HL-60 (cell line): ENCODE results near the gene CCM2.
"Not testable (repeated sequence)": the region's sequence is repeated elsewhere in the genome, so short reads cannot be mapped to it uniquely, and the experiment has no call there.

Experiments used
- DNase-seq, 2 experiments: peaks; one replicate each; pipeline ENCODE4 v3.0.0-alpha.2; 2010 to 2020; ENCODE audit warnings: low read depth in 1 of 2, low spot score in 1 of 2
- H3K27ac ChIP-seq: fragments of 250-450 bp; sonication (Bioruptor Pico); replicated peaks from 2 replicates; pipeline ENCODE4 v1.5.1; 2020; ENCODE audit warnings: mild to moderate bottlenecking, moderate library complexity
- H3K27me3 ChIP-seq: fragments of 250-450 bp; sonication (Bioruptor Pico); 2 replicates; pipeline ENCODE4 v1.5.1; 2021; ENCODE audit warnings: mild to moderate bottlenecking, moderate library complexity; ENCODE audit not compliant: insufficient read depth, poor library complexity, severe bottlenecking
- H3K4me3 ChIP-seq: replicated peaks from 2 replicates; pipeline ENCODE4 v1.5.1; 2011; ENCODE audit warnings: mild to moderate bottlenecking, control low read depth, low read length; ENCODE audit not compliant: insufficient read depth
- GABPA ChIP-seq: IDR thresholded peaks from 2 replicates; pipeline ENCODE4 v1.6.1; 2012; ENCODE audit warnings: low read depth
- POLR2AphosphoS5 ChIP-seq: IDR thresholded peaks from 2 replicates; pipeline ENCODE4 v1.6.1; 2012; ENCODE audit warnings: low read depth
- SPI1 ChIP-seq: IDR thresholded peaks from 2 replicates; pipeline ENCODE4 v1.6.1; 2012; ENCODE audit warnings: low read depth, mild to moderate bottlenecking, borderline replicate concordance
- TF ChIP-seq, protein P1 (sequence below): IDR thresholded peaks from one replicate; pipeline ENCODE4 v1.5.1; 2011; ENCODE audit warnings: low read length, control low read depth, inconsistent platforms; ENCODE audit not compliant: insufficient read depth
- TF ChIP-seq, protein P2 (sequence below): IDR thresholded peaks from 2 replicates; pipeline ENCODE4 v1.6.1; 2012; ENCODE audit warnings: low read depth; ENCODE audit not compliant: insufficient replicate concordance

Gene CCM2

DNA sequence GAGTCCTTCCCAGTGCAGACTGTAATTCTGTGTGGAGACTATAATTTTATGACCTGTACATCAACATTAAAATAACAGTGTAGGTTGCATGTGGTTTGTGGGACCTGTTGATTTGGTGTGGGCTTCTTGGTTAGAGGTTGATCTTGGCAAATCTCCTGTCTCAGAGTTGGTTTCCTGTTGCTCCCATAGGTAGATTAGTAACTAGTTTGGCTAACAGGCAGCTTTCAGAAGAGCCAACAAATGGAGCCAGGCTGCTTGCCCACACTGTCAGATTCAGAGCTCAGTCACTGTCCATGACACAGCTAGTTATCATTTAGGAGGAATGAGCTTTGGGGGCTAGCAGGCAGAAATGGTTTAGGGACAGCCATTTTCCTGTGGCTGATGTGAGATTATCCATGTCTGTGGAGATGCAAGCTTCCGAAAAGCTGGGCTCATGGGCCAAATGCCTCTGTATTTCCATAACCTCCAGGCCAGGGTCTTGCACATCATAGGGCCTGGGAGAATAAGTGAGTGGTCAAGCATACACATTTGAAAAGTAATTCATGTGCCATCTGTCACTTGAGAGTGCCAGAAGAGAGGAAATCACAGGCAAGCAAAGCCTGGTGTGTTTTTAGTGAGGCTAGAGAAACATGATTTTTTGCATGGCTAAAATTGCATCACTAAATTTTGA lies 33.4 kb downstream of the CCM2 start:
- Histone ChIP-seq H3K27me3 (no peaks in the 10 kb centered on the region), H3K27ac (no peak overlapping the region), H3K4me3 (no peak overlapping the region)
- DNase-seq: no peak
- no peak for TF ChIP-seq POLR2AphosphoS5
- TF ChIP-seq GABPA: no peak
- TF ChIP-seq SPI1: no peak
- TF ChIP-seq, protein P1, sequence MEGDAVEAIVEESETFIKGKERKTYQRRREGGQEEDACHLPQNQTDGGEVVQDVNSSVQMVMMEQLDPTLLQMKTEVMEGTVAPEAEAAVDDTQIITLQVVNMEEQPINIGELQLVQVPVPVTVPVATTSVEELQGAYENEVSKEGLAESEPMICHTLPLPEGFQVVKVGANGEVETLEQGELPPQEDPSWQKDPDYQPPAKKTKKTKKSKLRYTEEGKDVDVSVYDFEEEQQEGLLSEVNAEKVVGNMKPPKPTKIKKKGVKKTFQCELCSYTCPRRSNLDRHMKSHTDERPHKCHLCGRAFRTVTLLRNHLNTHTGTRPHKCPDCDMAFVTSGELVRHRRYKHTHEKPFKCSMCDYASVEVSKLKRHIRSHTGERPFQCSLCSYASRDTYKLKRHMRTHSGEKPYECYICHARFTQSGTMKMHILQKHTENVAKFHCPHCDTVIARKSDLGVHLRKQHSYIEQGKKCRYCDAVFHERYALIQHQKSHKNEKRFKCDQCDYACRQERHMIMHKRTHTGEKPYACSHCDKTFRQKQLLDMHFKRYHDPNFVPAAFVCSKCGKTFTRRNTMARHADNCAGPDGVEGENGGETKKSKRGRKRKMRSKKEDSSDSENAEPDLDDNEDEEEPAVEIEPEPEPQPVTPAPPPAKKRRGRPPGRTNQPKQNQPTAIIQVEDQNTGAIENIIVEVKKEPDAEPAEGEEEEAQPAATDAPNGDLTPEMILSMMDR: no peak
- TF ChIP-seq, protein P2, sequence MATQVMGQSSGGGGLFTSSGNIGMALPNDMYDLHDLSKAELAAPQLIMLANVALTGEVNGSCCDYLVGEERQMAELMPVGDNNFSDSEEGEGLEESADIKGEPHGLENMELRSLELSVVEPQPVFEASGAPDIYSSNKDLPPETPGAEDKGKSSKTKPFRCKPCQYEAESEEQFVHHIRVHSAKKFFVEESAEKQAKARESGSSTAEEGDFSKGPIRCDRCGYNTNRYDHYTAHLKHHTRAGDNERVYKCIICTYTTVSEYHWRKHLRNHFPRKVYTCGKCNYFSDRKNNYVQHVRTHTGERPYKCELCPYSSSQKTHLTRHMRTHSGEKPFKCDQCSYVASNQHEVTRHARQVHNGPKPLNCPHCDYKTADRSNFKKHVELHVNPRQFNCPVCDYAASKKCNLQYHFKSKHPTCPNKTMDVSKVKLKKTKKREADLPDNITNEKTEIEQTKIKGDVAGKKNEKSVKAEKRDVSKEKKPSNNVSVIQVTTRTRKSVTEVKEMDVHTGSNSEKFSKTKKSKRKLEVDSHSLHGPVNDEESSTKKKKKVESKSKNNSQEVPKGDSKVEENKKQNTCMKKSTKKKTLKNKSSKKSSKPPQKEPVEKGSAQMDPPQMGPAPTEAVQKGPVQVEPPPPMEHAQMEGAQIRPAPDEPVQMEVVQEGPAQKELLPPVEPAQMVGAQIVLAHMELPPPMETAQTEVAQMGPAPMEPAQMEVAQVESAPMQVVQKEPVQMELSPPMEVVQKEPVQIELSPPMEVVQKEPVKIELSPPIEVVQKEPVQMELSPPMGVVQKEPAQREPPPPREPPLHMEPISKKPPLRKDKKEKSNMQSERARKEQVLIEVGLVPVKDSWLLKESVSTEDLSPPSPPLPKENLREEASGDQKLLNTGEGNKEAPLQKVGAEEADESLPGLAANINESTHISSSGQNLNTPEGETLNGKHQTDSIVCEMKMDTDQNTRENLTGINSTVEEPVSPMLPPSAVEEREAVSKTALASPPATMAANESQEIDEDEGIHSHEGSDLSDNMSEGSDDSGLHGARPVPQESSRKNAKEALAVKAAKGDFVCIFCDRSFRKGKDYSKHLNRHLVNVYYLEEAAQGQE: no peak

DNA sequence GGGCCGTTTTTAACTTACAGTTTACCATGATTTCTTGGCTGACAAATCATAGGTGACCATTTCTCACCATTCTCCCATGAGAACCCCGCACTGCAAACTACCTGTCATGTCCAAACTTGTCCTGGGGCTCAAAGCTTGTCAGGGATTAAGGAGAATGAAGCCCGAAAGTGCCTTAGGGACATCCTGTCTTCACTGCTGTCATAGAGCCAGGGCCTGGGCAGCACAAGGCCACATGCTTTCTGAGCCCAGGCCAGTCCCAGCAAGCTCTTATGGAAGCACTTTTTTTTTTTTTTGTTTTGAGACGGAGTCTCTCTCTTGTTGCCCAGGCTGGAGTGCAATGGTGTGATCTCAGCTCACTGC lies 33.9 kb downstream of the CCM2 start:
- TF ChIP-seq, protein P1: no peak
- TF ChIP-seq GABPA: no peak
- TF ChIP-seq SPI1: no peak
- TF ChIP-seq POLR2AphosphoS5: no peak
- TF ChIP-seq, protein P2: no peak
- H3K4me3 ChIP-seq: no peak overlapping the region
- no peaks in the 10 kb centered on the region for H3K27me3 ChIP-seq
- no peak for DNase-seq
- no peak overlapping the region for H3K27ac ChIP-seq

DNA sequence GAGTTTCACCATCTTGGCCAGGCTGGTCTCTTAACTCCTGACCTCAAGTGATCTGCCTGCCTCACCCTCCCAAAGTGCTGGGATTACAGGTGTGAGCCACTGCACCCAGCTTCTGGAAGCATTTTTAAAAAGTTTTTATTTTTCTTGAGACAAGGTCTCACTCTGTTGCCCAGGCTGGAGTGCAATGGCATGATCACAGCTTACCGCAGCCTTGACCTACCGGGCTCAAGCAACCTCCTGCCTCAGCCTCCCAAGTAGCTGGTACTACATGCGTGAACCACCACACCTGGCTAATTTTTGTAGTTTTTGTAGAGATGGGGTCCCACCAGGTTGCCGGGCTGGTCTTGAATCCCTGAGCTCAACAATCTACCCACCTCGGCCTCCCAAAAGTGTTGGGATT lies 34.7 kb downstream of the CCM2 start:
- not testable (repeated sequence) for H3K4me3 ChIP-seq, H3K27me3 ChIP-seq, H3K27ac ChIP-seq, DNase-seq

DNA sequence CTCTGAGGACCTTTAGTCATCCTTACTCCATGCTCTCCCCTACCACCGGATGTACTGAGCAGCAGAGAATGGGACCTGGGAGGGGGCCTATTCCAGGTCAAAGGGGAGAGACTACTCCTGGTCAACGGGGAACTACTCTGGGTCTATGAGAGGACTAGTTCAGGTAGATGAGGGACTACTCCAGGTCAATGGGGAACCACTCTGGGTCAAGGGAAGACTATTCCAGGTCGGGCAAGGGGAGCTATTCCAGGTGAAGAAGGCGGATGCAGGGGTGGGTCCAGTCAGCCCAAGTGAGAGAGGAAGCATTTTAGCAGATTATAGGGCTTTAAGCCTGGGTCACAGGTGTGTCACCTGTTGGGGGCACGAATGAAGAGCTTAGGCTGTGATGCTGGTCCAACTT lies 35.4 kb downstream of the CCM2 start:
- no peak for DNase-seq
- H3K4me3 ChIP-seq: no peak overlapping the region
- TF ChIP-seq POLR2AphosphoS5 (no peak), GABPA (no peak), SPI1 (no peak)
- TF ChIP-seq, protein P2: no peak
- TF ChIP-seq, protein P1: no peak
- H3K27me3 ChIP-seq: no peaks in the 10 kb centered on the region
- H3K27ac ChIP-seq: no peak overlapping the region
